ENCODE results near the gene SRPX2.

Gene SRPX2, protein sequence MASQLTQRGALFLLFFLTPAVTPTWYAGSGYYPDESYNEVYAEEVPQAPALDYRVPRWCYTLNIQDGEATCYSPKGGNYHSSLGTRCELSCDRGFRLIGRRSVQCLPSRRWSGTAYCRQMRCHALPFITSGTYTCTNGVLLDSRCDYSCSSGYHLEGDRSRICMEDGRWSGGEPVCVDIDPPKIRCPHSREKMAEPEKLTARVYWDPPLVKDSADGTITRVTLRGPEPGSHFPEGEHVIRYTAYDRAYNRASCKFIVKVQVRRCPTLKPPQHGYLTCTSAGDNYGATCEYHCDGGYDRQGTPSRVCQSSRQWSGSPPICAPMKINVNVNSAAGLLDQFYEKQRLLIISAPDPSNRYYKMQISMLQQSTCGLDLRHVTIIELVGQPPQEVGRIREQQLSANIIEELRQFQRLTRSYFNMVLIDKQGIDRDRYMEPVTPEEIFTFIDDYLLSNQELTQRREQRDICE

DNA sequence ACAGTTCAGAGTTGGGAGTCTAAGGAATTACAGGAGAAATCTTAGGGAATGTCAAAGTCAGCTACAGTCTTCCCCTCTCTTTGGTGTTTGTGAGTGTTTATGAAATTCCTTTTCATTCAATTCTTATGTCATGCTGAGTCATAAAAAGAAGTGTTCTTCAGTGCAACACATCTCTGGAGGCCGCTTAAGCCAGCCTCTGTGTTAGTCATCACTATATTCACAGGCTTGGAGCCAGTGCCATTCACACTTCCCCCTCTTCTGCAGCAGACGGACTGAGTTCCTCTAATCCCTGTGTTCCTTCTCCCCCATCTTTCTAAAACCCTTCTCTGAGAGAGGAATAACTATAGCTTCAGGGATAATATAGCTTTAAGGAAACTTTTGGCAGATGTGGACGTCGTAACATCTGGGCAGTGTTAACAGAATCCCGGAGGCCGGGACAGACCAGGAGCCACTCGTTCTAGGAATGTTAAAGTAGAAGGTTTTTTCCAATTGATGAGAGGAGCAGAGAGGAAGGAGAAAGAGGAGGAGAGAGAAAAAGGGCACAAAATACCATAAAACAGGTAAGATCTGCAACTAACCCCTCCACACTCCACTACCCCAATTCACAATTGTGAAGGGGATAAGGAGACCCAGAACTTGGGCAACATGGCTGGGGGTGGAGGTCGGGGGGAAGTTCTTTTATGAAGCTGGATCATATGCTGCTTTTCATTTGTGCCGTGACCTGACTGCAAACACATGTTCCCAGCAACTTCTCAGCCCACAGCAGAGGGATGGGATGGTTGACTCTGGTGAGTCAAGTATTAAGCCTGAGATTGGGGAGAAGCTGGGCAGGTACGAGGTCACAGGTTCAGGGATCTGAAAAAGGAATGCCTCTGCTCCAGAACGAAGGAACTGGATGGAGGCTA is at the start of gene SRPX2:
TSS of gene SRPX2 (plus strand) at position 244 of the 905 bp plus-strand sequence. CDS start 2,124 bp downstream, outside the sequence.
- DNase-seq (ENCODE audit: extremely low read depth in 1 of 2, low read depth in 1 of 2) = no peak

DNA sequence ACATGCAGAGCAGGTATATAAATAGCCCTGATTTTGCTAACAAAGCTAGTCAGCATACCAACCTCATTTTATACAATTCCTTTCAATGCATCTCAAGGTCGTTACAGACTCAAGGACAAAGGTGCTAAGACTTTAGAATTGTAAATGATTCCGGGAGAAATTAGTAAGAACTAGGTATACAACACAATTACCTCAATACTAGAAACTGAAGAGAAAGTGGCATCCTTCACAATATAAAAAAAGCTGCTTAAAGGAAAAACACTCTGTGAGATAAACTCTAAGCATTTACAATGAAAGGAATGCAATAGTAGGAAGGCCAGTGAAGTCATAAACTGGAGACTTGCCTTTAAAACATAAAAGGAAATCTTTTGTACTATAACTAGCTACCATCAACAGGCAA is 47.4 kb upstream of the SRPX2 start:
- no peak for DNase-seq (ENCODE audit: extremely low read depth in 1 of 2, low read depth in 1 of 2)

DNA sequence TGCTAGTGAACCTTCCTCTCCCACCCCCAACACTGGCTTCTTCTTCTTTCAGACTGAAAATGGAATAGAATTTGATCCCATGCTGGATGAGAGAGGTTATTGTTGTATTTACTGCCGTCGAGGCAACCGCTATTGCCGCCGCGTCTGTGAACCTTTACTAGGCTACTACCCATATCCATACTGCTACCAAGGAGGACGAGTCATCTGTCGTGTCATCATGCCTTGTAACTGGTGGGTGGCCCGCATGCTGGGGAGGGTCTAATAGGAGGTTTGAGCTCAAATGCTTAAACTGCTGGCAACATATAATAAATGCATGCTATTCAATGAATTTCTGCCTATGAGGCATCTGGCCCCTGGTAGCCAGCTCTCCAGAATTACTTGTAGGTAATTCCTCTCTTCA is 44.5 kb upstream of the SRPX2 start:
- DNase-seq (ENCODE audit: extremely low read depth in 1 of 2, low read depth in 1 of 2) = no peak

DNA sequence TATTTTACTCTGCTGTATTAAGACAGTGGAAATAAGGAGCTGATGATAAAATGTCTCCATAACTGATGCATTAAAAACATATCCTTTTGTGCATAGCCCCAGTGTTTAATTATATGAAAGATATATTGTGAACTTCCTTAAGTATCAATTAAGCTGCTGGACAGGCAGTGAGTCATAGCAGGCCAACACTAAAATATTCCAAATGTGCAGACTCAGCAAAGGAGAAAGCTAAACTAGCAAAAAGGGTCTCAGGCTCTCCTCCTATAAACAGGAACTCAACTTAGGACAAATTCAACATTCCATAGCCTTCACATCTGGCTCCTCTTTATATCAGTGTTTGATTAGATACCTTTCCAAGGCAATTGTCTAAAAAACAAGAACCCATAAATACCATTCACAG is 43.7 kb upstream of the SRPX2 start:
- DNase-seq (ENCODE audit: extremely low read depth in 1 of 2, low read depth in 1 of 2) = no peak

DNA sequence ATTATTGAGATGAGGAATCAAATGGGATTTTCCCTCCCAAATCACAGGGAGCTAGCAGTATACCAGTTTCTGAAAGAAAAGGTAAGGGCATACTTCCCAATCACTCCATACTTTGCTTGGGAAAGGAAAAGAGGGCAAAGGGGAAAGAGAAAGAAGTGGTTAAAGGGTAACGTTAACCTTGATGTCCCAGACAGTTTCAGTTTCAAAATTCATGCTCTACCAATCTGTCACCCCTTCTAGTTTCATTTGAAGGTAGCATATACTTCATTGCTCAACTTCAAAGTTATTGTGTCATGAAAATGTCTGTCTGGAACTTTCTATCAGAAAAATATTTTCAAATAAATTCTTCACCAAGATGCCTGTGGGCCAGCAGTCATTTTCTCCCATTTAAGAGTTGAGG is 43.2 kb upstream of the SRPX2 start:
- no peak for DNase-seq (ENCODE audit: extremely low read depth in 1 of 2, low read depth in 1 of 2)

DNA sequence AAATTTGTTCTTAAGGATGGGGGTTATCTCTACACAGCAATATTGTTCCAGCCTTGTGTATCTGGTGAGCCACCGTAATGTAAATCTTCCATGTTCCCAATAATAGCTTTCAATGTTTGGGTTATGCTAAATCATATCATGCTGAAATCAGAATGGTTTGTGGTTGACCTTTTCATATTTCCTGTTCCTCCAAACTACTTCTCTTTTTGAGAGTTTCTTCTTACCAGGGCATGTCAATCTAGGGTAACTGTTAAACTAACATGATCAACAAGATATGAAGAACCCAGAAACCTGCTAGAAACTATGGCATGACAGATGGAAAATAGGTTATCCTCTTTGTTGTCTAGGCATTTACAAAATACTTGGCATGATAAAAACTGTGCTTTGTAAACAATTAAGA is 37.2 kb upstream of the SRPX2 start:
- DNase-seq (ENCODE audit: extremely low read depth in 1 of 2, low read depth in 1 of 2) = no peak

DNA sequence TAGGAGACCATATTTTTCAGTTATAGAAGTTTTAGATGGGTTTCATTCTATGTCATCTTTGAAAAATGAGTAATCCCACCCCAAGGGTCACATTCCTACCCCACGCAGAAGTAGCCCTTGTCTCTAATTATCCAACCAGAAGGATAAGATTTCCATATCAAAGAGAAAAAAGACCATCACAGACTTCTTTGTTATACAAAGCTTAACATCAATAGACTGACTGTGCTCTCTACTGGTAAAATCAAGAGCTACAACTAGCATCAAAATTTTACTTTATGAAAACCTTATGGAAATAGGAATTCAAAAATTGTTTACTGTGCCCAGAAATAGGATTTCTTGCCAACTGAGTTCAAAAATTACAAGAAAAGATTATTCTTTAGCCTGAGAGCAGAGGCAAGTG is 34.4 kb upstream of the SRPX2 start:
- DNase-seq (ENCODE audit: extremely low read depth in 1 of 2, low read depth in 1 of 2) = no peak

DNA sequence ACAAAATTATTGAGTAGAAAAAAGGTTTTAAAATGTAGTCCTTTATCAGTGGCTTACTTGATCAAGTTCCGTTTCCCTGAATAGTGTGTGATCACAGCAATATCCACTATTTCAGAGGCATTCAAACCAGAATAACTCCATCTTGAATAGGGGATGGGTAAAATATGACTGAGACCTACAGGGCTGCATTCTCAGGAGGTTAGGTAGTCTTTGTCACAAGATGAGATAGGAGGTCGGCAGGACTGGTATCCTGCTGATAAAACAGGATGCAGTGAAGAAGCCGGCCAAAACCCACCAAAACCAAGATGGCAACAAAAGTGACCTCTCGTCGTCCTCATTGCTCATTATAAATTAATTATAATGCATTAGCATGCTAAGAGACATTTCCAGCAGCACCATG is 32.0 kb upstream of the SRPX2 start:
- no peak for DNase-seq (ENCODE audit: extremely low read depth in 1 of 2, low read depth in 1 of 2)

DNA sequence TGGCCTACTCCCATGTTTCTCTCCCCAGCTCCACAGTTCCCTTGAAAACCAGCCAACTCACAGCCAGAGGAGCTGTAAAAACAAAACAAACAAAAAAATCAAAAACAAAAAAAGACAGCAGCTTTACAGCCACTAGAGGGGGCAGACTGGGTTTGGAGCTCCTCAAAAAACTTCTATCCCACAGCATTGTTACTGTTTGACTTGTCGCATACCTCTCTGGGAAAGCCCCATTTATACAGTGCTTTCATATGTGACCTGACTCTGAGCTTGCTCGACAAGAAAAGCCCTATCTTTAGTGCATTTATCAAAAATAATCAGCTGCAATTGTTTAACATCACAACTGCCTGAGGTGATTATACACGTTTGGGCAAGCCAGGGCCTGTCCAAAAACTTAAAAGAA is 29.0 kb upstream of the SRPX2 start:
- DNase-seq (ENCODE audit: extremely low read depth in 1 of 2, low read depth in 1 of 2) = no peak

DNA sequence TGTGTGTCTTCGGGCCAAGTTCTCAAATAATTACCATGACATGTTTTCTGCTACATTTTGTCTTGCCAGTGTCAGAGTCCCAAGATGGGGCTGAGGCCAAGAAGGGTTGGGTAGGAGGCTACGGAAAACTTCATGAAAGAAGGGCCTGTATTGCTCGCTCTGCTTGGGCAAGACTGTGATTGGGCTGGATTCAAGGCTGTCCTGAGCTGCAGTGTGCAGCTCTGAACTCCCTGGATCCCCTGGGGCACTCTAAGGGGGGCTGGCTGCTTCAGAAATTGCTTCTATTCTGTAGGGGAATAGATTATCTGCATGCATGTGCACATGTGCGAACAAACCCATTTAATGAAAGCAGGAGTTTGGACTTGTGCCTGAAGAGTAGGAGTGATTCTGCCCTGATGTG is 21.0 kb upstream of the SRPX2 start:
- DNase-seq (ENCODE audit: extremely low read depth in 1 of 2, low read depth in 1 of 2) = no peak

DNA sequence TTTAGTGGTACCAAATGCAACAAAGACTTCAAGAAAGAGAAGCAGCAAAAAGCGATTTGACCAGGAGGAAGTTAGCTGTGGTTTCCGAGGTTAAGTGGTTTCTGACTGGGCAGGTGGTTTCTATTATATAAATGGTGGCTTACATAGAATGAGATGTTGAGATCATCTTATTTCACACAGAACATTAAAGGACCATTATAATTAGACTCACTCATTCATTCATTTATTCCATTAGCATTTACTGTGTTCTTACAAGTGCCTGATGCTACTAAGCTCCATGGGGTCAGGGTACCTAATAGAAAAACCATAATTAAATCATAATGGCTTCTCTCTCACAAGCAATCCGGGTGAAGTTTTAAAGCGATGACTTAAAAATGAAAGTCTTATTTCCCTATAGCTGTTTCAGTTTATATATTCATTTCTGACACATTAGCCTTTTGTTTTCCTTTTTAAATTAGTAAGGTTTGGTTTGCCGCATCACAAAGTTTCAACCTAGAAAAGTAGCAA is 18.0 kb upstream of the SRPX2 start:
- no peak for DNase-seq (ENCODE audit: extremely low read depth in 1 of 2, low read depth in 1 of 2)

DNA sequence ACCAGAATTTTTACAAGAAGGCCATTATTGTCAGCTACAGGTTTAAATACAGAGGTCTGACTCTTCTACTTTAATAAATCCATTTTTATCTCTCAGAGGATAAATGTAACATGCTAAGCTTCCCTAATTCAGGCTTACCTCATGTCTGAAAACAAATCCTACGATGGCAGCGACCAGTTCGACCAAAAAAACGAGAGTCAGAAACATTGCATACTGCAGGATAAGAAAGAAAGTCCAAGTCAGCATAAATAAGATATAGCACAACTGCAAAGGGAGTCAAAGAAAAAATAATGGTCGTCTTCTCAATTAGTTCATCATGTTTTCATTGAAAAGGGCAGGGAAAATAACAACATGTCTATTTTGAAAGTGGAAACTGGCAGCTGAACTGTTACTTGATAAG is 9.0 kb upstream of the SRPX2 start:
- no peak for DNase-seq (ENCODE audit: extremely low read depth in 1 of 2, low read depth in 1 of 2)

DNA sequence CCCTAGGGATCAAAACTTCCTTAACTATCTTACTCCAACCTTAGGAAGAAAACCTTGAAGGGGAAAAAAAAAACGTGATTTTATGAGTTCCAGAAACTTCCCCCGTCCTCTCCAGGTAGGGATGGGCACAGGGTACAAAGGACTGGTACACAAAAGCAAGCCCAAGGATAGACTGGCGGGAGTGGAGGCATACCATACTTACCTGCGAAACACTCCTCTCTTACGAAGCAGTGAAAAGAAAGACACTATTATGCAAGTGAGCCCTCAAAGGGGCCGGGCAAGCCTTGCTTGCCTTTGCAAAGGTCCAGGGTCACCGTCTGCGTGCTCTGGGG is 8.0 kb upstream of the SRPX2 start:
- no peak for DNase-seq (ENCODE audit: extremely low read depth in 1 of 2, low read depth in 1 of 2)

DNA sequence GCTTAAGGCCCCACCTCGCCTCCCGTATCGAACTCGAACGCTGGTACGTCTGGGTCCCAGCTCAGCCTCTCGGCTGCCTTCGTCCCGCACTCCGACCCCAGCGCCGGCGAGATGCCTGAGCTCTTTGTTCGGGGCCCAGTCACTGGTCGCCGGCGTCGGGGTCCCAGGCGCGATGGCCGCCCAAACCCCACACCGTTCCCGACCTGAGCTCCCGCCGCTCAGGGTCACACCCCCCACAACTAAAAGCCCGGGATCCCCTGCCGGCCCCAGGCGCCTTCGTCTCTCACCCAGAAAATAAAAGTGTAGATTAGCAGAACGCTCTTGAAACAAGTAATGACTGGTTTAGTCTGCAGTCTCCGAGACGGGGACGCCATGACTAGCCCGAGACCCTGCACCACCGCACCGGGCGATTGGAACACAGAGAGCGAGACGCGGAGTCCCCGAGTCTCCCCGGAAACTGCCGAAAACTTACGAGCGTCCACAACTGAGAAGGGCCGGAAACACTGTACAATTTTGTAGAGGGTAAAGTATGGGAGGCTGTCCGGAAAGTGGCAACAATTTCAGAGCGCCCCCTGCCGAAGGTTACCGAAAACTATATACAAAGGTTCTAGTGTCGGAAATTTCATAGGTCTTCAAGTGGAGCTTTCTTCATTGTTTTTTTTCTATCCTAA is 7.5 kb upstream of the SRPX2 start, which contains the start of gene TSPAN6:
TSS of gene TSPAN6 (minus strand) at position 486 of the 671 bp plus-strand sequence. CDS start at position 374, 112 bp downstream.
- peak; percentile 33 to 47 for DNase-seq (ENCODE audit: extremely low read depth in 1 of 2, low read depth in 1 of 2)

DNA sequence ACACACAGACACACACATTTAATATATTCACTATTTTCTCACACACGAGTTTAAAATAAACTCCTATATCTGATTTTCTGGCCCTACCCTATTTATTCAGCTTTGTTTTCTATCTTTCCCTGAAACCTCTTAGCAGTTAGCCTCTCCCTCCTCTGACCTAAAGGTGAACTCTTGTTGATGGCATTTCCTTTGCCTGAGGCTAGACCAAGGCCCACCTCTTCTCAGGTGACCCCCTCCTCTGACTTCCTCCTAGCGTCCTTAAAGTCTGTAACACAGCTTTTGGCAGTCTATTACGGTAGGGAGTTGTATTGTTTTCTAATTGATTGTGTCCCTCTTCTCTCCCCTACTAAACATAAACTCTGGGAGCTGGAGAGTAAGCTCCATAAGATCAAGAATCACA is 1.7 kb upstream of the SRPX2 start:
- DNase-seq (ENCODE audit: extremely low read depth in 1 of 2, low read depth in 1 of 2) = no peak

DNA sequence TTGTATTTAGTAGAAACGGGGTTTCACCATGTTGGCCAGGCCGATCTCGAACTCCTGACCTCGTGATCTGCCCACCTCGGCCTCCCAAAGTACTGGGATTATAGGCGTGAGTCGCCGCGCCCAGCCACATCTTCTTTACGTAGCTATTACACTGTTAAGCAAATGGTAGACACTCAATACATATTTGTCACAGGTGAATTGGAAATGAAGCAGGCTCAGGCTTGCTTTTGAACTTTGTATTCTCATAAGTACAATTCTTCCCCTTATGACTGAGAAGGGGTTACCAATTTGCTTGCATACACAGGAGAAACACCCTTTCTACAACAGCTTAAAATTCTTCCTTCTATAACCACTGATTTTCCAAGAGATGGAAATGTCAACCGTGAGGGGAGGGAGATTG is 787 bp upstream of the SRPX2 start:
- no peak for DNase-seq (ENCODE audit: extremely low read depth in 1 of 2, low read depth in 1 of 2)

DNA sequence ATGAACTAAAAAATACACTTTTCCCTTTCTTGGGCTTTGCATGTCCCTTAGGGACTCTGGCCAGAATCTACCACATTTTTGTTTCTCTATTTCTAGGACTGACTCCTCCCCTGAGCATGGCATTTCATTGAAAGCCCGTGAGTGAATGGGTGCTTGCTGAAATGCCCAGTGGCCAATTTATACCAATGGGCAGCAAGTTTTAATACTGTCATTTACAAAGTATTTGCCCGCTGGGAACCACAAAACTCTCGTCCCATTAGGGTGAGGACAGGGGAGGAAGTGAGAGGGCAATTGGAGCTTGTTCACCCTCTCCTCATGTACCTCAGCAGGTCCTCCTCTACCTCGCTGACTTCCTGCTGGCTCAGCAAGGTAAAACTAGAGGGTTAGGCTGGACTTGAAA is 1.1 kb downstream of the SRPX2 start:
- no peak for DNase-seq (ENCODE audit: extremely low read depth in 1 of 2, low read depth in 1 of 2)

DNA sequence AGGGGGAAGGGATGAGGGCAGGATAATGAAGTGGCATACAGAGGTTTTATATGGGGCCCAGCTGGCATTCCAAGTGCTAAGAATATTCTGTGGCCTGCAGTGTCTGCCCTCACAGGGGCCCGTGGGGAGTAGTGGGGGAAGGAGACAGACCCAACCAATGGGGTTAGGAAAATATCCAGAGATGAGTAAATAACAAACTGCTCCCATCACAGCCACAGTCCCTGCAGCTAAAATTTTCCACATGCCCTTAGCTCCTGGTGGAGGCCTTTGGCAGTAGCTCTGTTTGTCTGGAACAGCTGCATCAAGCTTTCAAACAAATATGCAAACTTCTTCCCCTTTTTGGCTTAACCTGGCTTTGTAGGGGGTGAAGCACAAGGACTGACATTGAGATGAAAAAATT is 3.1 kb downstream of the SRPX2 start:
- no peak for DNase-seq (ENCODE audit: extremely low read depth in 1 of 2, low read depth in 1 of 2)

DNA sequence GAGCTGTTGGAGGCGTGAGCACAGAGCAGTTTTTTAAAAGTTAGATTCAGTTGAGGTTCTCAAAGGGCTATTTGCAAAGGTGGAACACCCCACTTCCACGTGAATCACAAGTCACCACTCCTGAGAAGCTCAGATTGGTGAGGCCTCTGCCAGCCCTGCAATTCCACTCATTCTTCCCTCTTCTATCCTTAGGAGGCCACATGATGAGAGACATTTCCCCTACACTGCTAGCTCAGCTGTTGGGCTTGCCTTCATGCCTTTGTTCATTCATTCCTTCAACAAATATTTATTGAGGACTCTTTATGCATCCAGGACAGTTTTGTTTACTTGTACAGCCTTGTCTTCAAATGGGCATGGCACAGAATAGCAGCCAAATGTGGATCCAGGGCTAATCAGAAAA is 3.7 kb downstream of the SRPX2 start:
- no peak for DNase-seq (ENCODE audit: extremely low read depth in 1 of 2, low read depth in 1 of 2)

DNA sequence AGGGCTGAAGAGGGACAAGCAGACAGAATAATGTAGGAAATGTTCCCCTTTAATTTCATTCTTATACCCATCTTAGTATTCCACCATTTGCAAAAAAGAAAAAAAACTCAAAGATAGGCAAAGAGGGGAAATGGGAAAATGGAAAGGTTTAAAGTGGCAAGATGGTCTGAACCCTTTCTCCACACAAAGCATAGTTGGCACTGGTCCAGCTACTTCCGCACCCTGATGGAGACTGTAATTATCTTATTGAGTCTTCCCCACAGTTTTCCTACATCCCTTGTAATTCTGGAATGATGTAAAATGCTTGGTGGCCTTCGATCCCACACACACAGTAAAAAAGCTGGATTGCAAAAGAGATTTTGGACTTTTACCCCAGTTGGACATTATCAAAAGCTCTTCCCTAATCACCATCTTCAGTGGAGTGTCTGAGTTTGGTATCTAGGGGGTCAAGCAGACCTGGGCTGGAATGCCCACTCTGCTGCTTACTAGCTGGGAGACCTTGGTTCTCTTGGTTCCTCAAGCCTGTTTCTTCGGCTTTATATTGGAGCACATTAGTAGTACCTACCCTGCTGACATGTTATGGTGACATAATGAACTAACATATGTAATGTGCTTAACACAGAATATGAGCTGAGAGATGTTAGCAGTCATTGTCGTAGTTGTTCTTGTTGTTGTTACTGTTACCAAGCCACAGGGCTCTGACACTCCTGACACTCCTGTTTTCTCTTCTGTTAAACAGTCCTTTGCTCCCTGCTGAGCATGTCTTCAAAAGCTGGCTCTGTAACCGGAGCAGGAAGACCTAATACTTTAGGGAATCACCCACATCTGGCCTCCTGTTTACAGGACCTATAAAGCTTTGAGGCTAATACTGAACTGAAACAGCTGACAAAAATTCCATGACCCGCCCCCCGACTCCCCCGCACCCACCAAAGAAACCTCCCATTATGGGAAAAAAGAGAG is 4.7 kb downstream of the SRPX2 start:
- no peak for DNase-seq (ENCODE audit: extremely low read depth in 1 of 2, low read depth in 1 of 2)

Data from activated CD8-positive, alpha-beta memory T cell treated with anti-CD3 and anti-CD28 coated beads for 1 hour (primary cell).